MM.1S (cell line): ENCODE data around the gene HBM.
"Not testable (repeated sequence)": the region's sequence is repeated elsewhere in the genome, so short reads cannot be mapped to it uniquely, and the experiment has no call there.

Source experiments
- DNase-seq: peaks from one replicate; pipeline ENCODE4 v3.0.0-alpha.2; 2015
- H2AFZ ChIP-seq: fragments of 300-600 bp; sonication (generic); 2 replicates; pipeline ENCODE4 v1.6.0; 2016; ENCODE audit warnings: antibody characterized with exemption, low read length
- H3F3A ChIP-seq: fragments of 300-600 bp; sonication (generic); 2 replicates; pipeline ENCODE4 v1.6.1; 2016; ENCODE audit warnings: mild to moderate bottlenecking, antibody characterized with exemption, low read length, moderate library complexity, mixed read lengths; ENCODE audit not compliant: insufficient read depth
- H3K27ac ChIP-seq: fragments of 300-600 bp; sonication (generic); 2 replicates; pipeline ENCODE4 v1.5.1; 2016; ENCODE audit warnings: mild to moderate bottlenecking, low read length
- H3K27me3 ChIP-seq: fragments of 300-600 bp; sonication (generic); replicated peaks from 2 replicates; pipeline ENCODE4 v1.6.0; 2016; ENCODE audit warnings: low read length; ENCODE audit not compliant: insufficient read depth
- H3K36me3 ChIP-seq: fragments of 300-600 bp; sonication (generic); replicated peaks from 2 replicates; pipeline ENCODE4 v1.6.1; 2016; ENCODE audit warnings: mild to moderate bottlenecking, low read length, mixed read lengths; ENCODE audit not compliant: insufficient read depth
- H3K4me1 ChIP-seq: fragments of 300-600 bp; sonication (generic); 2 replicates; pipeline ENCODE4 v1.6.1; 2016; ENCODE audit warnings: low read length, mixed read lengths
- H3K4me2 ChIP-seq: fragments of 300-600 bp; sonication (generic); 2 replicates; pipeline ENCODE4 v1.6.0; 2016; ENCODE audit warnings: low read depth, low read length
- H3K4me3 ChIP-seq: fragments of 300-600 bp; sonication (generic); 2 replicates; pipeline ENCODE4 v1.5.1; 2016; ENCODE audit warnings: low read length, mixed read lengths
- H3K79me2 ChIP-seq: fragments of 300-600 bp; sonication (generic); 2 replicates; pipeline ENCODE4 v1.6.1; 2016; ENCODE audit warnings: mixed run types, low read length, mixed read lengths
- H3K9ac ChIP-seq: fragments of 300-600 bp; sonication (generic); 2 replicates; pipeline ENCODE4 v1.6.1; 2016; ENCODE audit warnings: low read length, mixed read lengths
- H3K9me2 ChIP-seq: fragments of 300-600 bp; sonication (generic); replicated peaks from 2 replicates; pipeline ENCODE4 v1.6.1; 2016; ENCODE audit warnings: mild to moderate bottlenecking, low read length, mixed read lengths; ENCODE audit not compliant: insufficient read depth
- H3K9me3 ChIP-seq: fragments of 300-600 bp; sonication (generic); replicated peaks from 2 replicates; pipeline ENCODE4 v1.6.1; 2016; ENCODE audit warnings: mild to moderate bottlenecking, low read length, mixed read lengths; ENCODE audit not compliant: insufficient read depth
- H4K20me1 ChIP-seq: fragments of 300-600 bp; sonication (generic); 2 replicates; pipeline ENCODE4 v1.6.1; 2016; ENCODE audit warnings: mild to moderate bottlenecking, low read length, moderate library complexity, mixed read lengths; ENCODE audit not compliant: insufficient read depth
- CTCF ChIP-seq: fragments of 300-600 bp; sonication (generic); IDR thresholded peaks from 2 replicates; pipeline ENCODE4 v1.5.1; 2016; ENCODE audit warnings: antibody characterized with exemption, low read length, mixed read lengths
- EZH2 ChIP-seq: fragments of 300-600 bp; sonication (generic); optimal IDR thresholded peaks from 2 replicates; pipeline ENCODE3; 2017; ENCODE audit warnings: low read depth, mild to moderate bottlenecking, antibody characterized with exemption, low read length, mixed read lengths
- EZH2phosphoT487 ChIP-seq: fragments of 300-600 bp; sonication (generic); IDR thresholded peaks from 2 replicates; pipeline ENCODE4 v1.6.1; 2018; ENCODE audit warnings: antibody characterized with exemption, low read length

HBM gene

GRCh38 chr16:162271-162991, 3.3 kb upstream of the HBM start:
- Histone ChIP-seq H3K9me2 (no peaks in the 10 kb centered on the region), H3K4me2 (no peak overlapping the region), H3K36me3 (no peaks in the 10 kb centered on the region), H3K4me1 (no peaks in the 10 kb centered on the region), H3K27me3 (peaks cover 66% of the 10 kb centered on the region), H4K20me1 (no peaks in the 10 kb centered on the region), H3K9ac (no peak overlapping the region), H3K79me2 (no peaks in the 10 kb centered on the region), H3K27ac (no peak overlapping the region), H2AFZ (no peak overlapping the region), H3K9me3 (no peaks in the 10 kb centered on the region), H3F3A (no peaks in the 10 kb centered on the region), H3K4me3 (no peak overlapping the region)
- no peak for TF ChIP-seq EZH2phosphoT487
- TF ChIP-seq EZH2, result no peak
- no peak for TF ChIP-seq CTCF
- DNase-seq, result no peak

GRCh38 chr16:163139-163538, 2.6 kb upstream of the HBM start:
- not testable (repeated sequence) for H3K4me3 ChIP-seq, H3K27ac ChIP-seq, H3K9me3 ChIP-seq, H3K9ac ChIP-seq, H3K36me3 ChIP-seq, H3K9me2 ChIP-seq, H2AFZ ChIP-seq, H3K4me1 ChIP-seq, H3K79me2 ChIP-seq, DNase-seq, H4K20me1 ChIP-seq, H3K4me2 ChIP-seq, H3F3A ChIP-seq
- H3K27me3 ChIP-seq, result peaks cover 66% of the 10 kb centered on the region

GRCh38 chr16:163696-164095, 2.1 kb upstream of the HBM start:
- peaks cover 60% of the 10 kb centered on the region for H3K27me3 ChIP-seq
- not testable (repeated sequence) for H3K9me2 ChIP-seq, H3K36me3 ChIP-seq, H3K4me2 ChIP-seq, H3K9ac ChIP-seq, H4K20me1 ChIP-seq, H3K4me1 ChIP-seq, H3K27ac ChIP-seq, DNase-seq, H3F3A ChIP-seq, H3K9me3 ChIP-seq, H3K79me2 ChIP-seq, H3K4me3 ChIP-seq, H2AFZ ChIP-seq

- H3K4me1 ChIP-seq, H3K4me3 ChIP-seq, H4K20me1 ChIP-seq, H3K9me2 ChIP-seq, H3K4me2 ChIP-seq, H2AFZ ChIP-seq, H3F3A ChIP-seq, H3K9ac ChIP-seq, H3K79me2 ChIP-seq, H3K27ac ChIP-seq, H3K36me3 ChIP-seq, H3K9me3 ChIP-seq, DNase-seq: not testable (repeated sequence)
- H3K27me3 ChIP-seq, result peaks cover 58% of the 10 kb centered on the region
Measured at GRCh38 chr16:164134-164823, 1.5 kb upstream of the HBM start.
